SH-SY5Y (cell line): ENCODE data around the gene CTSD.

Source experiments
- GATA2 ChIP-seq: IDR thresholded peaks from 2 replicates; pipeline ENCODE4 v1.6.1; 2011; ENCODE audit warnings: mild to moderate bottlenecking, low read depth, low read length
- GATA3 ChIP-seq: IDR thresholded peaks from 2 replicates; pipeline ENCODE4 v1.6.1; 2011; ENCODE audit warnings: low read depth, mild to moderate bottlenecking, low read length, moderate library complexity

DNA sequence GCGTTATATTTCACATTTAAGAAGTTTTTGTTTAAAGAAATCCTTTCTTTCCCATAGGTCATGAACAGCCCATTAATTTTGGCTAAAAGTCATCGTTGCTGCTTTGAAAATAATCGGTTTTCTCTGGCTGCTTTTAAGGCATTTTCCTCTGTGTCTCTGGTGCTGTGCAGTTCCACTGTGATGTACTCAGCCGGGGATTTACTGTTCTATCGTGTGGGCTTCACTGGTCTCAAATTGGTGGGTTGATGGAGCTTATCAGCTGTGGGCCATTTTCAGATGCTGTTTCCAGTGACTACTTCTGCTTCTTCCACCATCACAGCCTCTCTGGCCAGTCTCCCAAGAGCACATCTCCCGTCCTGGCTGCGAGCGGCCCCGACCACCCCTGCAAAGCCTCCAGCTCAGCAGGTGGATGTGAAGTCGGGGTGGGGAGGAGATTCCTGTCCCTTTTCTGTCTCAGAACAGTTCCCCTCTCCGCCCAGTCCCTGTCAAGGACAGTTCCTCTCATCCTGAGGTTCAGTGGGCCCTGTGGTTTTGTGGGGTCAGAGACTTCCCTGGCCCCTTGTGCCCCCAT, 33.6 kb downstream of the CTSD start:
- TF ChIP-seq GATA2 (no peak), GATA3 (no peak)
